HepG2 (cell line): ENCODE measurements around the gene ANKRD29. TPM values are rescaled to one million over a fixed set of nuclear protein-coding genes. Genes with fewer than 3 reads are reported as not detected.

ENCODE experiments used
- ATAC-seq: fragments of 200-7000 bp; cut with Tn5 transposase; 3 replicates; pipeline ENCODE4 v1.9.1; 2020; ENCODE audit warnings: mild to moderate bottlenecking, moderate library complexity
- BruUV-seq: library from RNA; stranded (reverse); fragments of 400-500 nt; replicated peaks from 2 replicates; lab custom pipeline; 2021; lab: Mats Ljungman, UMichigan
- CTCF ChIA-PET: fragments of 300-600 bp; formaldehyde crosslinking; extraction: SDS; loops from one replicate; lab custom pipeline; 2021; ENCODE audit warnings: low total read pairs, inconsistent platforms, low intra/inter-chr PET ratio; lab: Yijun Ruan, JAX
- POLR2A ChIA-PET: fragments of 350-600 bp; sonication (Branson Sonifier 250); formaldehyde crosslinking; loops from one replicate; lab custom pipeline; 2020; ENCODE audit warnings: antibody characterized with exemption, inconsistent platforms; lab: Yijun Ruan, JAX
- DNase-seq: peaks from one replicate; pipeline ENCODE4 v3.0.0-alpha.2; 2015; ENCODE audit warnings: low spot score
- FAIRE-seq: peaks from 3 replicates; lab custom pipeline; 2011; peaks lifted over from hg19 to GRCh38; lab: Jason Lieb, UNC
- H2AFZ ChIP-seq: one replicate; pipeline ENCODE4 v1.6.1; 2011; ENCODE audit warnings: low read length, inconsistent platforms
- H3K27ac ChIP-seq: fragments of 300-600 bp; 3 replicates; pipeline ENCODE4 v1.8.0; 2011; ENCODE audit warnings: mixed run types, mild to moderate bottlenecking, mixed read lengths, low read length, inconsistent platforms; ENCODE audit not compliant: insufficient read depth; ENCODE audit errors: extremely low read length
- H3K27me3 ChIP-seq, 2 experiments: fragments of 200-600 bp in 1 of 2; 2 replicates in 1 of 2; 3 replicates in 1 of 2; pipeline versions ENCODE4 v1.6.0 to v1.8.0; 2011; ENCODE audit warnings: low read length in 2 of 2, mild to moderate bottlenecking in 2 of 2, moderate library complexity in 2 of 2, inconsistent platforms in 1 of 2; ENCODE audit not compliant: insufficient read depth in 2 of 2, control insufficient read depth in 1 of 2
- H3K36me3 ChIP-seq, 2 experiments: fragments of 200-600 bp in 1 of 2; replicated peaks in 1 of 2; 2 replicates in 1 of 2; 3 replicates in 1 of 2; pipeline versions ENCODE4 v1.5.1 to v1.8.0; 2011; ENCODE audit warnings: low read length in 2 of 2, inconsistent platforms in 1 of 2; ENCODE audit not compliant: insufficient read depth in 2 of 2, control insufficient read depth in 1 of 2
- H3K4me1 ChIP-seq: 2 replicates; pipeline ENCODE4 v1.5.1; 2012; ENCODE audit warnings: low read length, inconsistent platforms; ENCODE audit not compliant: insufficient read depth
- H3K4me2 ChIP-seq: 2 replicates; pipeline ENCODE4 v1.6.0; 2011; ENCODE audit warnings: low read depth, low read length, inconsistent platforms
- H3K4me3 ChIP-seq, 3 experiments: fragments of 200-600 bp in 1 of 3; sonication (generic), shearing (Covaris generic) in 1 of 3; replicated peaks in 1 of 3; 2 replicates each; pipeline ENCODE4 v1.5.1; 2011 to 2016; ENCODE audit warnings: low read length in 3 of 3, inconsistent platforms in 2 of 3, low read depth in 2 of 3, mild to moderate bottlenecking in 2 of 3, control low read depth in 1 of 3, mixed read lengths in 1 of 3; ENCODE audit not compliant: insufficient read depth in 1 of 3
- H3K79me2 ChIP-seq: one replicate; pipeline ENCODE4 v1.6.1; 2011; ENCODE audit warnings: low read length, inconsistent platforms; ENCODE audit not compliant: insufficient read depth
- H3K9ac ChIP-seq: 2 replicates; pipeline ENCODE4 v1.6.0; 2011; ENCODE audit warnings: mild to moderate bottlenecking, low read depth, low read length, inconsistent platforms; ENCODE audit not compliant: insufficient read depth
- H3K9me3 ChIP-seq: 2 replicates; pipeline ENCODE4 v1.5.1; 2012; ENCODE audit warnings: mild to moderate bottlenecking, low read length
- H4K20me1 ChIP-seq: 2 replicates; pipeline ENCODE4 v1.6.0; 2011; ENCODE audit warnings: inconsistent platforms, mild to moderate bottlenecking, low read length, moderate library complexity; ENCODE audit not compliant: insufficient read depth
- BCL6 ChIP-seq: IDR thresholded peaks from 2 replicates; pipeline ENCODE4 v1.6.1; 2016; ENCODE audit warnings: missing genetic modification reagents, missing compliant biosample characterization
- CHCHD3 ChIP-seq: sonication (generic); formaldehyde crosslinking; IDR thresholded peaks from 2 replicates; pipeline ENCODE4 v1.8.0; 2022; ENCODE audit warnings: mild to moderate bottlenecking, missing genetic modification reagents, moderate library complexity
- DMAP1 ChIP-seq: IDR thresholded peaks from 2 replicates; pipeline ENCODE4 v1.6.1; 2016
- KLF15 ChIP-seq: sonication (generic); formaldehyde crosslinking; IDR thresholded peaks from 2 replicates; pipeline ENCODE4 v1.8.1; 2023; ENCODE audit warnings: borderline replicate concordance, mild to moderate bottlenecking, inconsistent platforms, missing genetic modification reagents, mixed read lengths
- NR1H2 ChIP-seq: sonication (generic); formaldehyde crosslinking; IDR thresholded peaks from 2 replicates; pipeline ENCODE4 v1.8.1; 2022; ENCODE audit warnings: low read depth, missing genetic modification reagents, borderline replicate concordance
- TEAD2 ChIP-seq: sonication (generic); formaldehyde crosslinking; IDR thresholded peaks from 2 replicates; pipeline ENCODE4 v1.9.0; 2021; ENCODE audit warnings: missing genetic modification reagents
- ZNF484 ChIP-seq: sonication (generic); formaldehyde crosslinking; IDR thresholded peaks from 2 replicates; pipeline ENCODE4 v1.5.1; 2020; ENCODE audit warnings: mild to moderate bottlenecking, low read depth, missing genetic modification reagents, borderline replicate concordance
- ZNF788 ChIP-seq: sonication (generic); formaldehyde crosslinking; IDR thresholded peaks from 2 replicates; pipeline ENCODE4 v1.5.0; 2020; ENCODE audit warnings: mild to moderate bottlenecking, missing genetic modification reagents, borderline replicate concordance
- ZSCAN12 ChIP-seq: sonication (generic); formaldehyde crosslinking; IDR thresholded peaks from 2 replicates; pipeline ENCODE4 v1.9.0; 2021; ENCODE audit warnings: mild to moderate bottlenecking, missing genetic modification reagents
- WGBS: methylation state at CpG from one replicate; pipeline ENCODE4 v1.1.6; 2017; ENCODE audit warnings: low lambda C conversion rate; 5-methylcytosine and 5-hydroxymethylcytosine counted together
- in situ Hi-C: cut with HindIII; loops from 2 replicates; pipeline ENCODE4 v1.10.0; 2017; ENCODE audit warnings: low pct_unique_long_range_greater_than_20kb; ENCODE audit not compliant: extremely low pct_ligation_motif_present
- intact Hi-C: fragments of 100-400 bp; cut with micrococcal nuclease; formaldehyde crosslinking; loops from one replicate; pipeline ENCODE4 v1.10.0; 2022; ENCODE audit not compliant: unreplicated experiment
- polyA plus RNA-seq, 8 experiments: library from polyadenylated mRNA; depleted of rRNA in 3 of 8; stranded (reverse) in 7 of 8; unstranded in 1 of 8; fragments of >200 nt; fragmentation: Illumina TruSeq in 4 of 8; extraction: Trizol in 4 of 8; gene quantifications; 2 replicates each; pipeline versions ENCODE4 v1.2.1 to v1.2.3, GENCODE V29; 2011 to 2016; ENCODE audit warnings: low read depth in 4 of 8, missing spikeins in 1 of 8, mixed read lengths in 1 of 8; ENCODE audit not compliant: insufficient read depth in 1 of 8
- total RNA-seq, 5 experiments: library from RNA; depleted of rRNA; stranded (reverse); fragments of >200 nt; fragmentation: Illumina TruSeq; extraction: Trizol; gene quantifications; 2 replicates each; pipeline ENCODE4 v1.2.3, GENCODE V29; 2016; ENCODE audit warnings: low read depth in 1 of 5
- TF ChIP-seq, protein P1 (sequence below): IDR thresholded peaks from 2 replicates; pipeline ENCODE4 v1.6.1; 2016
- TF ChIP-seq, protein P2 (sequence below): sonication (generic); formaldehyde crosslinking; IDR thresholded peaks from 2 replicates; pipeline ENCODE4 v1.4.0; 2020; ENCODE audit warnings: missing genetic modification reagents

Gene ANKRD29
- total and polyA plus RNA-seq, 2 of the 13 experiments (the other 11 are each of a cell fraction or from before 2014, with no cell fraction given), result not detected

DNA sequence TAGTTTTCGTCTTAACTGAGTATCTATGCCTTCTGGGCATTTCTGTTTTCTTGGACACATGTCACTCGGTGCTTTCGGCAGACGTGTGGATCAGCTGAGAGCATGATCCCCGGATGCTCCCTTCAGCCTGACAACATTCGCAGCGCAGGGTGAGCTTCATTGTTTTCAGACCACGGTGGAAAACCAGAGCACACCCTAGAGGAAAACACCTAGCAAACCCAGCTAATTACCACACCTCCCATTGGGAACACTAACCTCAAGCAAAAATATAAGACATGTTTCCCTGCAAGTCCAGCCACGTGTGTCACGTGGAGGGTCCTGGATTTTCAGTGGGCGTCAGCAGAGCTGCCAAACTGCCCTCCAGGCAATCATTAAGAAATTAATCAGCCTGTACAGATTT lies 31.0 kb downstream of the ANKRD29 start:
- in situ Hi-C loops, result no loop called here

DNA sequence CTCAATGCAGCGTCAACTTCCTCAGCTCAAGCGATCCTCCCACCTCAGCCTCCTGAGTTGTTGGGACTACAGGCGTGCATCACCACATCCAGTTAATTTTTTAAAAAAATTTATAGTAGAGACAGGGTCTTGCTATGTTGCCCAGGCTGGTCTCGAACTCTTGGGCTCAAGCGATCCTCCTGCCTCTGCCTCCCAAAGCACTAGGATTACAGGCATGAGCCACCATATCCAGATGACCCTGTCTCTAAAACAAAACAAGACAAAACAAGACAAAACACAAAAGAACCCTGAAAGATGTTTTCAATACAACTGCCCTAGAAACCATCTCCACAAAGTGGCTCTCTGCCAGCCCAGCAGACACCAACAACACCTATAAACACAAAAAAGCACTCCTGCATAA lies 31.4 kb downstream of the ANKRD29 start:
- POLR2A ChIA-PET, result no interaction called here
- H3K4me2 ChIP-seq, result no peak overlapping the region
- H3K79me2 ChIP-seq, result no peaks in the 10 kb centered on the region
- H4K20me1 ChIP-seq, result no peaks in the 10 kb centered on the region
- BruUV-seq, result no TSS peak
- no peak for DNase-seq
- H3K9ac ChIP-seq, result no peak overlapping the region
- CTCF ChIA-PET, result no interaction called here
- no peaks in the 10 kb centered on the region; a peak in 1 of 5 replicates for H3K27me3 ChIP-seq
- FAIRE-seq, result no peak
- H2AFZ ChIP-seq, result no peak overlapping the region
- no peaks in the 10 kb centered on the region for H3K36me3 ChIP-seq
- no peak overlapping the region for H3K4me3 ChIP-seq
- TF ChIP-seq ZSCAN12 (no peak), ZNF484 (no peak), KLF15 (CRISPR knock-in tag) (no peak), DMAP1 (CRISPR knock-in tag) (no peak), BCL6 (no peak), CHCHD3 (CRISPR knock-in tag) (no peak), ZNF788 (CRISPR knock-in tag) (no peak), NR1H2 (CRISPR knock-in tag) (no peak)
- TF ChIP-seq, protein P1, sequence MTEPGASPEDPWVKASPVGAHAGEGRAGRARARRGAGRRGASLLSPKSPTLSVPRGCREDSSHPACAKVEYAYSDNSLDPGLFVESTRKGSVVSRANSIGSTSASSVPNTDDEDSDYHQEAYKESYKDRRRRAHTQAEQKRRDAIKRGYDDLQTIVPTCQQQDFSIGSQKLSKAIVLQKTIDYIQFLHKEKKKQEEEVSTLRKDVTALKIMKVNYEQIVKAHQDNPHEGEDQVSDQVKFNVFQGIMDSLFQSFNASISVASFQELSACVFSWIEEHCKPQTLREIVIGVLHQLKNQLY (CRISPR knock-in tag), result no peak
- TF ChIP-seq, protein P2, sequence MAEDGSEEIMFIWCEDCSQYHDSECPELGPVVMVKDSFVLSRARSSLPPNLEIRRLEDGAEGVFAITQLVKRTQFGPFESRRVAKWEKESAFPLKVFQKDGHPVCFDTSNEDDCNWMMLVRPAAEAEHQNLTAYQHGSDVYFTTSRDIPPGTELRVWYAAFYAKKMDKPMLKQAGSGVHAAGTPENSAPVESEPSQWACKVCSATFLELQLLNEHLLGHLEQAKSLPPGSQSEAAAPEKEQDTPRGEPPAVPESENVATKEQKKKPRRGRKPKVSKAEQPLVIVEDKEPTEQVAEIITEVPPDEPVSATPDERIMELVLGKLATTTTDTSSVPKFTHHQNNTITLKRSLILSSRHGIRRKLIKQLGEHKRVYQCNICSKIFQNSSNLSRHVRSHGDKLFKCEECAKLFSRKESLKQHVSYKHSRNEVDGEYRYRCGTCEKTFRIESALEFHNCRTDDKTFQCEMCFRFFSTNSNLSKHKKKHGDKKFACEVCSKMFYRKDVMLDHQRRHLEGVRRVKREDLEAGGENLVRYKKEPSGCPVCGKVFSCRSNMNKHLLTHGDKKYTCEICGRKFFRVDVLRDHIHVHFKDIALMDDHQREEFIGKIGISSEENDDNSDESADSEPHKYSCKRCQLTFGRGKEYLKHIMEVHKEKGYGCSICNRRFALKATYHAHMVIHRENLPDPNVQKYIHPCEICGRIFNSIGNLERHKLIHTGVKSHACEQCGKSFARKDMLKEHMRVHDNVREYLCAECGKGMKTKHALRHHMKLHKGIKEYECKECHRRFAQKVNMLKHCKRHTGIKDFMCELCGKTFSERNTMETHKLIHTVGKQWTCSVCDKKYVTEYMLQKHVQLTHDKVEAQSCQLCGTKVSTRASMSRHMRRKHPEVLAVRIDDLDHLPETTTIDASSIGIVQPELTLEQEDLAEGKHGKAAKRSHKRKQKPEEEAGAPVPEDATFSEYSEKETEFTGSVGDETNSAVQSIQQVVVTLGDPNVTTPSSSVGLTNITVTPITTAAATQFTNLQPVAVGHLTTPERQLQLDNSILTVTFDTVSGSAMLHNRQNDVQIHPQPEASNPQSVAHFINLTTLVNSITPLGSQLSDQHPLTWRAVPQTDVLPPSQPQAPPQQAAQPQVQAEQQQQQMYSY (CRISPR knock-in tag), result no peak
- TF ChIP-seq, all 625 proteins: peak for 0
- H3K27ac ChIP-seq, result no peak overlapping the region
- WGBS, result 89% methylated on average over 5 of the region's 5 CpGs
- H3K4me1 ChIP-seq, result peaks cover 54% of the 10 kb centered on the region
- no peaks in the 10 kb centered on the region for H3K9me3 ChIP-seq
- ATAC-seq, result no peak
- intact Hi-C loops (no loop called here), in situ Hi-C loops (no loop called here)

More for the DNA sequence above, 31.0 kb downstream of the ANKRD29 start:
- no peak overlapping the region for H3K4me3 ChIP-seq
- 39% methylated on average over 11 of the region's 11 CpGs for WGBS
- peaks cover 56% of the 10 kb centered on the region for H3K4me1 ChIP-seq
- no peaks in the 10 kb centered on the region for H3K36me3 ChIP-seq
- DNase-seq (no peak), FAIRE-seq (no peak), ATAC-seq (no peak)
- no peaks in the 10 kb centered on the region for H4K20me1 ChIP-seq
- H3K9me3 ChIP-seq, result no peaks in the 10 kb centered on the region
- ChIA-PET POLR2A (no interaction called here), CTCF (no interaction called here)
- no peak overlapping the region for H3K4me2 ChIP-seq
- TF ChIP-seq TEAD2 (CRISPR knock-in tag), result no peak
- H3K27me3 ChIP-seq, result no peaks in the 10 kb centered on the region; a peak in 1 of 5 replicates
- no peaks in the 10 kb centered on the region for H3K79me2 ChIP-seq
- H2AFZ ChIP-seq, result no peak overlapping the region
- no TSS peak for BruUV-seq
- no peak overlapping the region for H3K27ac ChIP-seq
- intact Hi-C loops, result no loop called here
- H3K9ac ChIP-seq, result no peak overlapping the region
